GM23338 (cell line): ENCODE measurements around the gene HIGD2B.
"Not testable (repeated sequence)": the region's sequence is repeated elsewhere in the genome, so short reads cannot be mapped to it uniquely, and the experiment has no call there.

Experiments used
- CREB1 ChIP-seq: fragments of 250-450 bp; sonication (Bioruptor Pico); IDR thresholded peaks from 2 replicates; pipeline ENCODE4 v1.5.0; 2020; ENCODE audit warnings: low read depth, mild to moderate bottlenecking, moderate library complexity
- EZH2 ChIP-seq: fragments of 200-600 bp; sonication (generic); IDR thresholded peaks from one replicate; pipeline ENCODE4 v1.8.0; 2017; ENCODE audit warnings: antibody characterized with exemption, mild to moderate bottlenecking, low read depth; ENCODE audit not compliant: unreplicated experiment
- EZH2phosphoT487 ChIP-seq: fragments of 200-600 bp; sonication (generic); IDR thresholded peaks from one replicate; pipeline ENCODE4 v1.8.1; 2018; ENCODE audit warnings: antibody characterized with exemption; ENCODE audit not compliant: unreplicated experiment
- JUNB ChIP-seq: IDR thresholded peaks from one replicate; pipeline ENCODE4 v1.6.1; 2016; ENCODE audit warnings: antibody characterized with exemption; ENCODE audit not compliant: unreplicated experiment
- NANOG ChIP-seq: IDR thresholded peaks from 2 replicates; pipeline ENCODE4 v1.6.1; 2016; ENCODE audit warnings: antibody characterized with exemption, borderline replicate concordance
- POLR2AphosphoS5 ChIP-seq: IDR thresholded peaks from 2 replicates; pipeline ENCODE4 v1.6.1; 2016; ENCODE audit warnings: antibody characterized with exemption, low read depth
- STAT1 ChIP-seq: IDR thresholded peaks from one replicate; pipeline ENCODE4 v1.6.1; 2016; ENCODE audit warnings: antibody characterized with exemption; ENCODE audit not compliant: unreplicated experiment
- ZNF114 ChIP-seq: fragments of 250-450 bp; sonication (Bioruptor Pico); IDR thresholded peaks from 2 replicates; pipeline ENCODE4 v1.5.0; 2020; ENCODE audit warnings: mild to moderate bottlenecking, moderate library complexity
- TF ChIP-seq, protein P1 (sequence below), 2 experiments: fragments of 200-600 bp in 1 of 2; sonication (generic) in 1 of 2; conservative IDR thresholded peaks; 2 replicates each; pipeline versions ENCODE4 v1.5.1 to v1.6.1; 2016 to 2017; ENCODE audit warnings: antibody characterized with exemption in 2 of 2, low read depth in 2 of 2, mild to moderate bottlenecking in 2 of 2, moderate library complexity in 1 of 2
- TF ChIP-seq, protein P2 (sequence below): IDR thresholded peaks from one replicate; pipeline ENCODE4 v1.6.1; 2018; ENCODE audit warnings: antibody characterized with exemption; ENCODE audit not compliant: unreplicated experiment

DNA sequence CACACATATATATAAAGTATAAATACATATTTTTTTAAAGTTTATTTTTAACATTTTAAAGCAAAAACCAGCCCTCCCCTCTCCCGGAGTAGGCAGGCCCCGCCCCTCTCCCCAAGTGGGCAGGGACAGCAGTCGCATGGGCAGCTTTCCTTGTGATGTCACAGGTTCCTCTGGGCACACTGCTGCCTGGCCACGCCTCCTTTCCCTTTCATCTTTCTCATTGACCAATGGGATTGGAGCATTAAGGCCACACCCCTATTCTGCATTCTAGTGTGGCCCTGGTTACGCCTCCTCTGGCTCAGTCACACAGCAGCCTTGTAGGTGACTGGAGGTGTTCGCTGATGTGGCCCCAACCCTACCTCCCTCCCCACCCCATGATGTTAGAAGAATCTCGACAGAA is 31.6 kb downstream of the HIGD2B start, which contains the start of gene GOLGA6B:
- TF ChIP-seq EZH2; POLR2AphosphoS5; EZH2phosphoT487; NANOG; JUNB; ZNF114 (CRISPR knock-in tag); CREB1 (CRISPR knock-in tag); STAT1: not testable (repeated sequence)
- TF ChIP-seq, protein P1, sequence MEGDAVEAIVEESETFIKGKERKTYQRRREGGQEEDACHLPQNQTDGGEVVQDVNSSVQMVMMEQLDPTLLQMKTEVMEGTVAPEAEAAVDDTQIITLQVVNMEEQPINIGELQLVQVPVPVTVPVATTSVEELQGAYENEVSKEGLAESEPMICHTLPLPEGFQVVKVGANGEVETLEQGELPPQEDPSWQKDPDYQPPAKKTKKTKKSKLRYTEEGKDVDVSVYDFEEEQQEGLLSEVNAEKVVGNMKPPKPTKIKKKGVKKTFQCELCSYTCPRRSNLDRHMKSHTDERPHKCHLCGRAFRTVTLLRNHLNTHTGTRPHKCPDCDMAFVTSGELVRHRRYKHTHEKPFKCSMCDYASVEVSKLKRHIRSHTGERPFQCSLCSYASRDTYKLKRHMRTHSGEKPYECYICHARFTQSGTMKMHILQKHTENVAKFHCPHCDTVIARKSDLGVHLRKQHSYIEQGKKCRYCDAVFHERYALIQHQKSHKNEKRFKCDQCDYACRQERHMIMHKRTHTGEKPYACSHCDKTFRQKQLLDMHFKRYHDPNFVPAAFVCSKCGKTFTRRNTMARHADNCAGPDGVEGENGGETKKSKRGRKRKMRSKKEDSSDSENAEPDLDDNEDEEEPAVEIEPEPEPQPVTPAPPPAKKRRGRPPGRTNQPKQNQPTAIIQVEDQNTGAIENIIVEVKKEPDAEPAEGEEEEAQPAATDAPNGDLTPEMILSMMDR (conservative IDR thresholded peaks at IDR 0.05; ENCODE audit: low read depth in 2 of 2): not testable (repeated sequence)
- TF ChIP-seq, protein P2, sequence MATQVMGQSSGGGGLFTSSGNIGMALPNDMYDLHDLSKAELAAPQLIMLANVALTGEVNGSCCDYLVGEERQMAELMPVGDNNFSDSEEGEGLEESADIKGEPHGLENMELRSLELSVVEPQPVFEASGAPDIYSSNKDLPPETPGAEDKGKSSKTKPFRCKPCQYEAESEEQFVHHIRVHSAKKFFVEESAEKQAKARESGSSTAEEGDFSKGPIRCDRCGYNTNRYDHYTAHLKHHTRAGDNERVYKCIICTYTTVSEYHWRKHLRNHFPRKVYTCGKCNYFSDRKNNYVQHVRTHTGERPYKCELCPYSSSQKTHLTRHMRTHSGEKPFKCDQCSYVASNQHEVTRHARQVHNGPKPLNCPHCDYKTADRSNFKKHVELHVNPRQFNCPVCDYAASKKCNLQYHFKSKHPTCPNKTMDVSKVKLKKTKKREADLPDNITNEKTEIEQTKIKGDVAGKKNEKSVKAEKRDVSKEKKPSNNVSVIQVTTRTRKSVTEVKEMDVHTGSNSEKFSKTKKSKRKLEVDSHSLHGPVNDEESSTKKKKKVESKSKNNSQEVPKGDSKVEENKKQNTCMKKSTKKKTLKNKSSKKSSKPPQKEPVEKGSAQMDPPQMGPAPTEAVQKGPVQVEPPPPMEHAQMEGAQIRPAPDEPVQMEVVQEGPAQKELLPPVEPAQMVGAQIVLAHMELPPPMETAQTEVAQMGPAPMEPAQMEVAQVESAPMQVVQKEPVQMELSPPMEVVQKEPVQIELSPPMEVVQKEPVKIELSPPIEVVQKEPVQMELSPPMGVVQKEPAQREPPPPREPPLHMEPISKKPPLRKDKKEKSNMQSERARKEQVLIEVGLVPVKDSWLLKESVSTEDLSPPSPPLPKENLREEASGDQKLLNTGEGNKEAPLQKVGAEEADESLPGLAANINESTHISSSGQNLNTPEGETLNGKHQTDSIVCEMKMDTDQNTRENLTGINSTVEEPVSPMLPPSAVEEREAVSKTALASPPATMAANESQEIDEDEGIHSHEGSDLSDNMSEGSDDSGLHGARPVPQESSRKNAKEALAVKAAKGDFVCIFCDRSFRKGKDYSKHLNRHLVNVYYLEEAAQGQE: not testable (repeated sequence)
